COR-L47 (cell line): ENCODE measurements around the gene CHD8.

Experiments
- DNase-seq: peaks from one replicate; lab custom pipeline; 2025; lab: John Stamatoyannopoulos, UW

CHD8 gene

GRCh38 chr14:21369949-21370679, 85.8 kb downstream of the CHD8 start:
- DNase-seq, result no peak

GRCh38 chr14:21367582-21368144, 88.3 kb downstream of the CHD8 start:
- DNase-seq, result no peak

- no peak for DNase-seq
Observed at GRCh38 chr14:21356511-21356910, 99.4 kb downstream of the CHD8 start.

- no peak for DNase-seq
Observed at GRCh38 chr14:21352587-21352986, 103.3 kb downstream of the CHD8 start.

- no peak for DNase-seq
Observed at GRCh38 chr14:21350539-21350938, 105.4 kb downstream of the CHD8 start.

- DNase-seq, result no peak
Observed at GRCh38 chr14:21347201-21347600, 108.7 kb downstream of the CHD8 start.

- no peak for DNase-seq
Observed at GRCh38 chr14:21346532-21347135, 109.3 kb downstream of the CHD8 start.

- no peak for DNase-seq
Observed at GRCh38 chr14:21343035-21343794, 112.7 kb downstream of the CHD8 start.
